NK-92 (cell line): ENCODE measurements around the gene ZFP36.

Experiments
- DNase-seq: peaks from one replicate; lab custom pipeline; 2025; ENCODE audit not compliant: unreplicated experiment; lab: John Stamatoyannopoulos, UW

The ZFP36 gene

DNA sequence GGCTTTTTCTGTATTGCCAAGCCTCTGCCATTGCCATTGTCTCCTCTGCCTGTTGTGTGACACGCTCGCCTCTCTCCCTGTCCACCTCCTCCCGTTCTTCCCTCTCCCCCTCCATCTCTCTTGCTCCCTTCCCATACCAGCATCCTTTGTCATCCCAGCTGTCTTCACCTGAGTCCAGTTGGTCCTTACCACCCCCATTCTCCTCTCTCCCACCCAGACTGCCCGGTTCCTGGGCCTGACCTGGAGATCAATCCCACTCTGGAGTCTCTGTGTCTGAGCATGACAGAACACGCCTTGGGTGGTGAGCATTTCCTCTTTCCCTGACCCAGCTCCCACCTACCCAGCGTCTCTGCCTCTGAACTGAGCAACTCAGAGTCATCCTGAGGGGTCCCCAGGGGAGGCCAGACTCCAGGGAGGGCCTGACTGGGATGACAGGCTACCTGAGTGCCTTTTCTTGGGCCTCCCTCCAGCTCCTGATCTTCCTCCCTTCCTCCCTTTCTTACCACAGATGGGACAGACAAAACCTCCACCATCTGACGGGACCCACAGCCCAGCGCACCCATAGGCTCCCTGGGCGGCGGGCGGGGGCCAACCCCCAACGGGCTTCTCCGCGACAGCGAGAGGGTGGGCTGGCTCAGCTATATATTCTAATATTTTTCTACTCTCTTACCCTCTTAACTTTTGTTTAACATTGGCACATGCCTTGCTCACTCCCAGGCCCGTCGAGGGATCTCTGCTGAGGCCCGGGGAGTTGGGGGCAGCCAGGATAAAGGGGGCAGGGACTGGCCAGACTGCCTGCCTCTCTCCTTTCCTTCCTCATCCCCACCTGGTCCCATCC is 23.4 kb upstream of the ZFP36 start:
- no peak for DNase-seq

DNA sequence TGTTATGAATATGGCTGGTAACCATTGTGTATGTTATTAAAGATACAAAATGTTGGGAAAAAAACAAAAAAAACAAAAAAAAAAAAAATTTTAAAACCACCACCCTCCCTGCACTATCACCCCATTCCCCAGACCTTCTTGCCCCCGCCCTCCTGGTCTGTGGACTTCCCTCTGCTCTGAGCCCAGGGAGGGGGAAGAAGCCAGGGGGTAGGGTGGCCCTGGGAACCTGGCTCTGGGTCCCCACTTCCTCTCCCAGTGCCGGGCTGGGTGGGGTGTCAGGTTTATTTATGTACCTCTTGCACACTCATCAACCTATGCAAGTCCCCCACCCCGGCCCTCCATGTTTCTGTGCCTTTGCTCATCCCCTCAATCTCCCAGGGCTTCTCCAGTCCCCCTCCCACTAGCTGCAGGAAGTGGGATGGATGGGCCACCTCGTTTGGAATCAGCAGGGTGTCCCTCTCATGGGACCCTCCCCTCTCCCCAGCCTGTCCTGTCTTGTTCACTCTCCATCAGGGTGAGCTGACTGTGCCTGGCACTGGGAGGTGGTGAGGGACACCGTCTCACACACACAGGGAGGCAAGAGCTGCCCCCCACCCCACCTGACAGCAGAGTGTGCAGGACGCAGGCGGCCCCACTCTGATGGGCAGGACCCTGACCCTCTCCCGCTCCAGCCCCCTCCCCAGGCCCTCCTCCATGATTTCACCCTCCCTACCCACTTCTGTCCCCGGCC is 21.6 kb upstream of the ZFP36 start:
- DNase-seq: no peak

DNA sequence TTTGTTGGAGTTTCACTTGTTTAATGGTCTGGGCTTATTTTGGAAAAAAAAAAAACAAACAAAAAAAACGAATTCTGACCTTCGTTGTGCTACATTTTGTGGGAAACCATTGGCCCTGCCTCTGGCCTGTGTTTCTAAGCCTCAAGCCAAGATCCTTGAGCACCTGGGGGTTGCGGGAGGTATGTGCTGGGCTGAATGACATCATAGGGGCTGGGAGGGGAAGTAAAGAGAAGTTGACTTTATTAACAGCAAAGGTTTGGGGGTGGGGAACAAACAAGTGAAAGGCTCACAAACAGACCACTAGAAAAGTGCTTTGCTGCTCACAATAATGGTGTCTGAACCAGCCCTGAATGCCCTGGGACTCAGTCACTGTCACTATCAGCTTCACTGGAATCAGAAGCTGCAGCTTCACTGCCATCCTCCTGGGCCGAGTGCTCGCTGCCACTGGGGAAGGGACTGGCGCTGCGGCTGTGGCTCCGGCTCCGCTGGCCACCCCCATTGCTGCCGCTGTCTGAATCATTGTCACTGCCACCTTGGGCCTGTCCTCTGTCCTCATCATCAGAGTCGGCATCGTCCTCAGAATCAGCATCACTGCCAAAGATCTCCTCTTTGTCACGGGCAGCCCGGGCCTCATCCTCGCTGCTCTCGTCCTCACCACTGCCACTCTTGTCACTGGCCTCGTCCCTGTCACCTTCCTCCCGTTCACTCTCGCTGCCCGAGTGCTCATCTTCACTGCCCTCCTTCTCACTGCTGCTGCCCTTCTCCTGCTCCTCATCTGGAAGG is 20.8 kb upstream of the ZFP36 start:
- no peak for DNase-seq

DNA sequence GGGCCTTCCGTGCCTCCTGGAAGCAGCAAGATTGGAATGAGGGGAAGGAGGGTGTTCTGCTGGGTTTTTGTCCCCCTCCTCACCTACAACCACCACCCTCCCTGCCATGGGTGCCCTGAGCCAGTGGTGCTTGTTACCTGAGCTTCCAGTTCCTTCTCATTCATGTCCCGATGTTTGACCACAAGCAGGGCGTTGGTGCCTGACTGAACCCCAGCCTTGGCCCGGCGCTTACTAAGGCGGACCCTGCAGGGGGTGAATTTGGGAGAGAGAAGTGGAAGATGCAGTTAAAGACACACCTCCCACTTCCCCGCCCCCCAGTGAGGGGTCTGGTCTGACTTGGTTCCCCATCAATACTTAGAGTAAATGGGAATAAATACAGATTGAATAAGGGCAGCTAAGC is 20.1 kb upstream of the ZFP36 start:
- no peak for DNase-seq

DNA sequence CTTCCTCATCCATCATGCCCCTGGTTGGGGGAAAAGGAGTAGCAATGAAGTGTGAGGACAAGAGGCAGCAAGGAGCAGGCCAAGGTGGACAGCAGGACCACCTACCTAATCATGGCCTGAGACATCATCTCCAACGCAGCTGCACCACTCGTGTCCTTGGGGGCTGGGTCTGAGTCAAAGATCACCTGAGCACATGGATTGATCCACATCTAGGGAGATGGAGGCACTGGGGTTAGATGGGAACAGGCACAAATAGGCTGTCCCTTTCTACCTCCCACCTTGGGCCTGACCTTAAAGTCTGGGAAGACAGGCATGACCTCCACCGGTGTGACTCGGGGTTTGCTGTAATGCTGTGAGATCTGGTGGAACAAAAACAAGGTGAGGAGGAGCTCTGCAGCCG is 18.0 kb upstream of the ZFP36 start:
- no peak for DNase-seq

DNA sequence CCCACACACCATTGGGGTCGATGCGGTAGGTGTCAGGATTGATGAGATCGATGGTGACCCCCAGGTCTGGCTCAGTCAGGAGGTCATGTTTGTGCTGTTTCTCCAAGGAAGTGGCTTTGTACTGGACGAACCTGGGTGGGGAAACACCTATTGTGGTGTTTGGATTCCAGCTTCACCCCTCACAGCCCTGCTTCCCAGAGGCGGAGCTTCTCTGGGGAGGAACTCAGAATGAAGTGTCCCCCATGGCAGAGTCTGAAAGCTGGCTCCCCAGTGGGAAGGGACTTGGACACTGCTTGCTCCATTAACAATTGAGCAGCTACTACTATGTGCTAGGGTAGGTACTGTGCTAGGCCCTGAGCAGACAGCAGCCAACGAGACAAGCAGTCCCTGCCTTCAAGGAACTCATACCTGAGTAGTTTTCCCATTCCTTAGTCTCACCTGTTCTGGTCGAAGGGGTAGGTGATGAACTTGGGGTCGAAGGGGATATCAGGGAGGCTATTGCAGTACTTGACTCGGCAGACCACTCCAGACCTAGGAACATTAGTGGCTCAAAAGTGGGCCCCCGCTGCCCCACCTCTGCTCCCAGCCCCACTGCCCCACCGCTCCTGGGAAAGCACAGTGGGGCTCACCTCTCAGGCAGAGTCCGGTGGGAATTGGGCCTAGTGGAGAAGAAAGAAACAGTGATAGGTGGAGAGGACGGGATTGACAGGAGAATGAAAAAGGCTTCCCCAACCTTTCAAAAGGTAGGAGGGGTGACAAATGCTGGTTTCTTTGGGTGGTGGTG is 16.8 kb upstream of the ZFP36 start:
- DNase-seq: no peak

DNA sequence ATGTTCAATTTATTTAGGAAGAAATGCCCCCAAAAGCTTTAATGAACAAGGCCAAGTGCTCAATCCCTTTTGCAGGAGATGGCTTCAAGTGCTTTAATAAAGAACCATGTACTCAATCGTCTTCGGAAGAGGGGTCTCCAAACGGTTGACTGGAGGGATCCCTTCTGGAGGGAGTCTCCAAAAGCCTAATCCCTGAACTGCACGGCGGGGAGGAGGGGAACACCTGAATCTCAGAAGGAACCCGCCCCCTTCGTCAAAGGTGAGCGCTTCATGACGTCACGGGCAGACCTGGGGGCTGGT is 16.2 kb upstream of the ZFP36 start:
- peak; percentile 61 for DNase-seq

DNA sequence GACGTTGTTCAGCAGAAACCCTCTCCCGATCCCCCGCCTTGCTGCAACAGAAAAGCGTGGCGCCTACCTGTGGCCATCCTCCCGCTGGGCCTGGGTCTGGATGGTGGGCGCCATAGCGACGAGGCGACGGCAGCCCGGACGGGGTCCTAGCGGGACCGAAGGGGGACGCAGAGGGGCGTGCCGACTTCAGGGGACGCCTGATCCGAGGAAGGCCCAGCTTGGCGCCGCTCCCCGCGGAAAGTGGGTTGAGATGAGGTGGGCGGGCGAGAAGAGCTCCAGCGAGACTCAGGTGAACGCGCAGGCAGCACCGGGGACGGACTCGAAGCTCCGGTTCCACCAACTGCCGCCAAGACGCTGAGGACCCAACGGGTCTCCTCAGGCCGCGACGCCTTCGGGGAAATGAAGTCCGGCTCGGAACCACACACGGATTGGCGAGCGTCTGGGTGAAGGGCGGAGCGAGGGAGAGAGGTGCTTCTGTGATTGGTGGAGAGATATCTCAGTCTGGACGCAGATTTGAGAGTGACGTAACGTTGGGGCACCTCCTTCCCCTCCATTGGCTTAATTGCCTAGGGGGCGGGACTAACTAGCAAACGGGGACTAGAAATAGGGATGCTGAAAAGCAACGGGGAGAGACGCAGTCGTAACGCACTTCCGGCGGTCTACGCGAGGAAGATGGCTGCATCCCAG is 15.8 kb upstream of the ZFP36 start, which contains the start of the genes MED29 and PAF1:
TSS of gene MED29 (plus strand) at position 628 of the 687 bp plus-strand sequence. CDS start at position 673, 45 bp downstream.
TSS of gene PAF1 (minus strand) at position 356 of the 687 bp plus-strand sequence. CDS start at position 114, 242 bp downstream.
- DNase-seq: peak; percentile 80

DNA sequence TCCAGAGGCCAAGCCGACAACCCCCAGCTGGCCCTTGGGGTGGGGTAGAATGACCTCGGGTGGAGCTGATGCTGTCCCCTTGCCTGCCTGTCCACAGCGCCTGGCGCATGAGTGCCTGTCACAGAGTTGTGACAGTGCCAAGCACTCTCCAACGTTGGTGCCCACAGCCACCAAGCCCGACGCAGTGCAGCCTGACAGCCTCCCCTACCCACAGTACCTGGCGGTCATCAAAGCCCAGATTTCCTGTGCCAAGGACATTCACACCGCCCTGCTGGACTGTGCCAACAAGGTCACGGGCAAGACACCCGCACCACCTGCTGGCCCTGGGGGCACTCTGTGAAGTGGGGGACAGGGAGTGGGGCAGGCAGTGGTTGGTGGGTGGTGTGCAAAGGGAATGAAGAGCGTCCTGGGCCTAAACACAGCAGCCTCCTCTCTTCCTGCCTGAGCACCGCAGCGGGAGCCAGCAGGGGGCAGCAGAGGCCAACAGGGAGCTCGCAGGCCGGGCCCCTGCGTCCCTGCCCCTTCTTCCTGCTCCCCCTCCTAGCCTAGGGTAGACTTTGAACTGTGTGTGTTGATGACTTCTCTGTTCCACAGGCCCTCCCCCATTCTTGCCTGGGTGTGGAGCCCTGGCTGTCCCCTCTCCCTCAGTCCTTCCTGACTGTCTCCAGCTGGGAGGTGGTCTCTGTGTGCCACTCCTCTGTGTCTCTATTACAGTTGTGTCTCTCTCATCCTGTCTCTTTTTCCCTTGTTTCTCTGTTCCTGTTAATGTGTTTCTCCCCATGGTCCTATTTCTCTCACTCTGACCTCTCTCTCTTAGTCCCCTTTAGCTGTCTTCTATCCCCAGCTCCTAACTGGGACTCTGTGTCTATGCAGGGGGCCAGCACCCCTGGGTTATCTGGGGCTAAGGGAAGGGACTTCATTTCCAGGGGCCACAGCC is 9.0 kb upstream of the ZFP36 start:
- DNase-seq: peak; percentile 45

DNA sequence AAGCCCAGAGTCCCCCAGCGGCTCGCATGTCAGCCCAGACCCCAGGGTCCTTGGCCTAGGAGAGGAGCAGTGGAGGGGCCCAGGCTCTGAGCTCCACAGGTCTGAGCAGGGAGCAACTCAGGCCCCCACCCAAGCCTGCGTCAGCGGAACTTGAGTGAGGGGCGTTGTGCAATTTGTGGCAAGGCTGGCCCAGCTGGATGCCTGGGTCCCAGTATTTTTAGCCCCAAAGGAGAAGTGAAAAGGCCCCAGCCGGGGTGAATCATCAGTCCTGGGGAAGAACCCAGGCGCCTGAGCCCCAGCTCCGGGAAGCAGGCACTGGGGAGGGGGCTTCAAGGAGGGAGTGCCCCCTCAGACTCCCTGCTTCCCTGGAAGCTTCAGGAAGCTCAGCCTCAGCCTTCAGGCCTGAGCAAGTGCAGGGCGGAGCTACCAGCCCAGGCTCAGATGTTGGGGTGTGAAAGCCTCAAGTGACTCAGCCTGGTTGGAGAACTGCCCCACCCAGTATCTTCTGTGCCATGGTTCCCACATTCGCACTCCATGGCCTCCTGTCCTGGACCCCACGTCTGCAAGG is 8.3 kb upstream of the ZFP36 start:
- DNase-seq: no peak

DNA sequence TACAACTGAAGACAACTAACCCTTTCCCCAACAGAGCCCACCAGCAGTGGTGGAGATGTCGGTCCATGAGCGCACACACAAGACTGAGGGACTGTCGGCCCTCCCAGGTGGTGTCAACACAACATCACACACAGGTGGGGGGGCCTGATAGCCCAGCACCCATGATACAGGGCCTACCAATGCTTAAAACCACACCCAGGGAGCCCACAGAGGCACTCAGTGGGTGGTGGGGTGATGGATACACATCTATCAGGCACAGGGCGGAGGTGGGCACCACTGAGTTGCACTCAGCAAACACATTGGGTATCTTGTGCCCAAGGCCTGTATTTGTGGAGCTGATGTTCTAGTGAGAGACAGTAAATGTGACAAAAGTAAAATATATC is 7.0 kb upstream of the ZFP36 start:
- DNase-seq: no peak

DNA sequence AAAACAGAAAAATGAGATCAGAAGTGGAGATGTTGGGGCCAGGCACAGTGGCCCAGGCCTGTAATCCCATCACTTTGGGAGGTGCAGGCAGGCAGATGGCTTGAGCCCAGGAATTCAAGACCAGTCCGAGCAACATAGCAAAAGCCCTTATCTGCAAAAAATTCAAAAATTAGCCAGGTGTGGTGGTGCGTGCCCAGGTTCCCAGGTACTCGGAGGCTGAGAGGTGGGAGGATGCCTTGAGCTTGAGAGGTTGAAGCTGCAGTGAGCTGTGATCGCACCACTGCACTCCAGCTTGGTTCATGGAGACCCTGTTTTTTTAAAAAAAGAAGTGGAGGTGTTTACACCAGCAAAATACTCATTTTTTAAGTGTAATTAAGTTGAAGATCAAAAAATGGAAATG is 6.6 kb upstream of the ZFP36 start:
- no peak for DNase-seq

DNA sequence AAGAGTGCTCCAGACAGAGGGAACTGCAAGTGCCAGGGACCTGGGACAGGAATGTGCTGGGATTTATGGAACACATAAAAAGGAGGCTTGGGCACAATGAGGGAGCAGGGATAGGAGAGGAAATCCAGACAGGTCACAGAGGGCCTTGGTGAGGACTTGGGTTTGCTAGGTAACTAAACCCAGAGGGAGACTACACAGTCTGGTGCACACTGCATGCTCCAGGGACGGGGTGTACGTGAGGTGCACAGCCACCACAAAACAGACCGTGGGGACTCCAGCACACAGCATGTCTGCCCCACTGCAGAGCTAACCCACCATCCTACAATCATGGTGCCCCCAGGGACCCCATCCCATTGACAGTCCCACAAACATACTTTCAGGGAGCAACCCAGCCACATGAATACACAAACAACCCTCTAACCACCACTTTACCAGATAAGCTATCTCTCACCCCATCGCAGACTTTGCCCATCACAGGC is 5.5 kb upstream of the ZFP36 start:
- no peak for DNase-seq

DNA sequence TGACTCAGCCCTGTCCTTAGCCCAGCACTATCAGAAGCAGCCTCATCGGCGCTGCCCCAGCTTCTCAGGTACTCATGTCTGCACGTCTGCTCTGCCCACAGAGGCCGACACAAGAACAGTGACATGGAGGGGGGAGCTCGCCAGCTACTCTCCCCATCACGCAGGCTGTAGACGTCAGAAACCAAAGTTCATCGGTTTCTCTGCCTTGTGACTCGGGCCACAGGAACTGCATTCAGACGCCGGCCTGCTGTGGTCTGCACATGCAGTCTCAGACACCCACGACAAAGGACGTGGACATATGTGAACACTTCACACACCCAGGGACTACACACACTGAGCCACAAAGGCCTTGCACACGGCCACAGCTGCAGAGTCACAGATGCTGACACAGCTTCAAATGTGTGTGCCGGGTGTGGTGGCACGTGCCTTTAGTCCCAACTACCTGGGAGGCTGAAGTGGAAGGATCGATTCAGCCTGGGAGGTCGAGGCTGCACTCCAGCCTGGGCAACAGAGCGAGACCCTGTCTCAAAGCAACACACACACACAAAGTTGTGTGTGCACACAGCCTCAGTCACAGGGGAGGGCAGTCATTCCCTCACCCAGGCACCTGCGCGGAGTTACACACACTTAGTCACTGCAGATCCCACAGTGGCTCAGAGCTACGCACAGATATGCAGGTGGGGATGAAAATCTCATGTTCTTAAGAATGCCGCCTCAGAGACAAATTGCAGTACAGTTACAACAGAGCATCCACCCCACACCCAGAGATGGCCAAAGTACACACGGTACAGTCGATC is 4.9 kb upstream of the ZFP36 start:
- DNase-seq: peak; percentile 41

DNA sequence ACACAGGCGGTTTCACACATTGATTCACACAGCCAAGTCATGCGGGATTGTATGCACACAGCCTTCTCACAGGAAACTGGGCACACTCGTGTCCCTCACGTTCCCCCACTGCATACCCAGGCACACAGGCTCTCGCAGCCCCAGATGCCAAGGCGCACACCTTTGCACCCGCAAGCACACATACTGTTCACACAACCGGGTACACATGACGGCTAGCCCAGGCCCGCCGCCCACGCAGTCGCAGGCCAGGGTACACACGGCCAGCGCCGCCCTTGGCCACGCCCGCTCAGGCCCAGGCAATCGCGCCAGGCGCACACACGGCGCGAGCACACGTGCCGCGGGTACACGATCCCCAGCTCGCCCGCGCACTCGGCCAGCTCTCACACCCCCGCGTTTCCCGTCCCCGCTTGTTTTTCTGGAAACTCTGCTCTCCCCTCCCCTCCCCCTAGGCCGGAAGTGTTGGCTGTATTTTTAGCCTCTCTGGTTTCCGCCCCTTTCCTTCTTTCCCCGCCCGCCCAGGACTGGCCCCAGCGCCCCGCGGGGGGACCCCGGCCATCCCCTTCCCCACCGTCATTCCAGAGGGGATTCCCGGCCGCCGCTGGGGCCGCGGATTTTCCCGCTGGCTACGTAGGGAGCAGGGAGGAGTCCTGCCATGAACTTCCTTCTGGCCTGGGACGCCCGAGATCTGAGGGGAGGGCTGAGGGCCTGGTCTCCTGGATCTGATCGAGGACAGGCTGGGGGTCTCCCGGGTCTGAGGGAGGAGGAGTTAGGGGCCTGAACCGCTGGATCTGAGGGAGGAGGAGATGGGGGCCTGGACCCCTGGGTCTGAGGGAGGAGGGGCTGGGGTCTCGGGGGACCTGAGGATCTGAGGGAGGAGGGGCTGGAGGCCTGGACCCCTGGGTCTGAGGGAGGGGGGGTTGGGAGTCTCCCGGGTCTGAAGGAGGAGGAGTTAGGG is 4.0 kb upstream of the ZFP36 start:
- peak; percentile 33 for DNase-seq

DNA sequence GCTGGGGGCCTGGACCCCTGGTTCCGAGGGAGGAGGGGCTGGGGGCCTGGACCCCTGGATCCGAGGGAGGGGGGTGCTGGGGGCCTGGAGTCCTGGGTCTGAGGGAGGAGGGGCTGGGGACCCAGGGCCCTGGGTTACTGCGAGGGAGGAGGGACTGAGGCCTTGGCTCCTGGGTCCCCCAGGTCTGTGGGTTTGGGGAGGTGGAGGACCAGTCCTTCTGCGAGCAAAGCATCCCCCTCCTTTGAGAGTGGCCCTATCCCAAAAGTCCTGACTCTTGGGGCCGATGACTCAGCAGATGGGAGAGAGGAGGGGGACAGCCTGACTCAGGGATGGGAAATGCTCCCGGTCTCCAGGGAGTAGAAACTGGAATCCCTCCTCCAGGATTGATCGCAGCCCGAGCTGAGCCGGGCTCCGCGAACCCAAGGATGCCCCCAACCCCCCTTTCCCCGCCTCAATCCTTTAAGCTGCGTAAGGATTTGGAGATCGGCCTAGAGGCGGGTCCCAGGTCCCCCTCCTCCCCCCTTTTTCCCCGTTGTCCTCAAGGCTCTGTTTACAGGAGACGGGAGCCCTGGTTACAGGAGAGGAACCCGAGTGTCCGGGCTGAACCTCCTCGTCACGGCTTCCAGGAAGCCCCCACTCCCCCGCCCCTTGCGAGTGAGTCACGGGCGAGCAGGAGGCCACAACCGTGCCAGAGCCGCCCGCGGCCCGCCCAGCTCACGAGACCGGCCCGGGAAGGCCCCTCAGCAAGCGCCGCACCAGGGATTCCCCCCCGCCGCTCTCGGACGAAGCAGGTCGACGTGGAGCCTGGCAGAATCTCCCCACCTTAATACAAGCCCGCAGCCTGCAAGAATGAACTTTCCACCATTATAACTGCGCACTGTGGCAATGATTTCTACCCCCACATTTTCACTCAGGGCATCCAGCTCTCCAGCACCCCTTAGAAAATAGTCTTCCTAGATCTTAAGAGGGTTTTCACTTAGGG is 3.0 kb upstream of the ZFP36 start:
- DNase-seq: peak; percentile 65
